ENCODE data around the gene RHOH. TPM values are rescaled to one million over a fixed set of nuclear protein-coding genes. Genes with fewer than 3 reads are reported as not detected.

Gene RHOH
- total and polyA plus RNA-seq, 9 of the 15 experiments (the other 6 are each of a cell fraction or from before 2014, with no cell fraction given): 14.3 to 37.7 (median 23.2) TPM

- no peak for TF ChIP-seq BDP1 (IDR thresholded peaks at IDR 0.05; ENCODE audit: insufficient read depth, insufficient read length)
- no peak for TF ChIP-seq ZNF354B (CRISPR knock-in tag; IDR thresholded peaks at IDR 0.05)
- no peak for TF ChIP-seq DDX20 (tag; IDR thresholded peaks at IDR 0.05; ENCODE audit: low read depth)
- no peak for TF ChIP-seq RFX1 (IDR thresholded peaks at IDR 0.05)
- TF ChIP-seq ATF3 (IDR thresholded peaks at IDR 0.05): no peak
- no peak for TF ChIP-seq ATF3 (CRISPR knock-in tag; conservative IDR thresholded peaks at IDR 0.05)
- TF ChIP-seq ZNF146 (CRISPR knock-in tag; IDR thresholded peaks at IDR 0.05; ENCODE audit: unreplicated experiment): no peak
- no peak for TF ChIP-seq KAT7 (CRISPR knock-in tag; IDR thresholded peaks at IDR 0.05; ENCODE audit: borderline replicate concordance)
- TF ChIP-seq POLR2G (IDR thresholded peaks at IDR 0.05; ENCODE audit: low read depth, low read length): no peak
- TF ChIP-seq COPS2 (conservative IDR thresholded peaks at IDR 0.05): no peak
- TF ChIP-seq CHD7 (IDR thresholded peaks at IDR 0.05; ENCODE audit: low read depth, low read length): no peak
- TF ChIP-seq HMG20B (CRISPR knock-in tag; IDR thresholded peaks at IDR 0.05): no peak
Measured at GRCh38 chr4:40216622-40217366, 20.0 kb downstream of the RHOH start (continued).

Data from K562 (cell line).